Subcutaneous adipose tissue (tissue), 4 donors: ENCODE data around the gene TFF2. TPM values are rescaled to one million over a fixed set of nuclear protein-coding genes. Genes with fewer than 3 reads are reported as not detected.

Experiments
- total RNA-seq, 4 donors: library from RNA; depleted of rRNA; stranded (reverse); fragments of >200 nt; gene quantifications; one replicate each; pipeline ENCODE4 v1.1.0, GENCODE V29; 2016
- TF ChIP-seq, protein P1 (sequence below): fragments of 450-650 bp; IDR thresholded peaks from one replicate; pipeline ENCODE4 v1.5.1; 2016; ENCODE audit warnings: low read depth, mild to moderate bottlenecking, control low read depth, antibody characterized with exemption, moderate library complexity

Gene TFF2
- total RNA-seq, 4 donors from 2014 or later = not detected

DNA sequence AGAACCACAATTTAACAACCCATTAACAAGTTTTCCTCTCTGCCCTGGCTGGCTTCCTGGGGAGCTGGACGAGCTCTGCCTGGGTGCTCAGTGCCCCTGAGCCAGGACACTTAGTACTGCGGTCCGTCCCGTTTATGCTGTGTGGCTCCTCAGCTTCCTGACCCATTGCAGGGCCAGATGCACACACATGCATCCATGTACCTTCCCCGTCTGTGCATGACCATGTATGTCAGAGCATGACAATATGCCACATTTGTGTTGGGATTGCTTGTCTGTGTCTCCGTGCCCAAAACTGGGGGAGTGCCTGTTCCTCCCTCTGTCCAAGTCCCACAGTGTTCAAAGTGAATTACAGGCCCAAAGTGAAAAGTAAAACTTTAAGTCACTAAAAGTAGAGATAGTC, 25.9 kb downstream of the TFF2 start:
- TF ChIP-seq, protein P1, sequence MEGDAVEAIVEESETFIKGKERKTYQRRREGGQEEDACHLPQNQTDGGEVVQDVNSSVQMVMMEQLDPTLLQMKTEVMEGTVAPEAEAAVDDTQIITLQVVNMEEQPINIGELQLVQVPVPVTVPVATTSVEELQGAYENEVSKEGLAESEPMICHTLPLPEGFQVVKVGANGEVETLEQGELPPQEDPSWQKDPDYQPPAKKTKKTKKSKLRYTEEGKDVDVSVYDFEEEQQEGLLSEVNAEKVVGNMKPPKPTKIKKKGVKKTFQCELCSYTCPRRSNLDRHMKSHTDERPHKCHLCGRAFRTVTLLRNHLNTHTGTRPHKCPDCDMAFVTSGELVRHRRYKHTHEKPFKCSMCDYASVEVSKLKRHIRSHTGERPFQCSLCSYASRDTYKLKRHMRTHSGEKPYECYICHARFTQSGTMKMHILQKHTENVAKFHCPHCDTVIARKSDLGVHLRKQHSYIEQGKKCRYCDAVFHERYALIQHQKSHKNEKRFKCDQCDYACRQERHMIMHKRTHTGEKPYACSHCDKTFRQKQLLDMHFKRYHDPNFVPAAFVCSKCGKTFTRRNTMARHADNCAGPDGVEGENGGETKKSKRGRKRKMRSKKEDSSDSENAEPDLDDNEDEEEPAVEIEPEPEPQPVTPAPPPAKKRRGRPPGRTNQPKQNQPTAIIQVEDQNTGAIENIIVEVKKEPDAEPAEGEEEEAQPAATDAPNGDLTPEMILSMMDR = no peak

DNA sequence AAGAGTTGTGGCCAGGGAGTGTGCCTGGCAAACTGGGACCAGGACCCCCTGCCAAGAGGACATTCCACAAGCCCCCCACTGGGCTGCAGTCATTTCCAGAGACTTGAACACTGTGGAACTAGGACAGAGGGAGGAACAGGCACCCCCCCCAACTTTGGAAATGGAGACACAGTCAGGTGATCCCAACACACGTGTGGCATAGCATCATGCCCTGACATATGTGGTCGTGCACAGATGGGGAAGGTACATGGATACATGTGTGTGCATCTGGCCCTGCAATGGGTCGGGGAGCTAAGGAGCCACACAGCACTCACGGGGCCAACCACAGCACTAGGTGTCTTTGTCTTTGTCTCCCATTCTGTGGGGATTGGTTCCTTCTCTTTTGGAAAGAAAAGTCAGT, 28.9 kb downstream of the TFF2 start:
- TF ChIP-seq, protein P1 = no peak

DNA sequence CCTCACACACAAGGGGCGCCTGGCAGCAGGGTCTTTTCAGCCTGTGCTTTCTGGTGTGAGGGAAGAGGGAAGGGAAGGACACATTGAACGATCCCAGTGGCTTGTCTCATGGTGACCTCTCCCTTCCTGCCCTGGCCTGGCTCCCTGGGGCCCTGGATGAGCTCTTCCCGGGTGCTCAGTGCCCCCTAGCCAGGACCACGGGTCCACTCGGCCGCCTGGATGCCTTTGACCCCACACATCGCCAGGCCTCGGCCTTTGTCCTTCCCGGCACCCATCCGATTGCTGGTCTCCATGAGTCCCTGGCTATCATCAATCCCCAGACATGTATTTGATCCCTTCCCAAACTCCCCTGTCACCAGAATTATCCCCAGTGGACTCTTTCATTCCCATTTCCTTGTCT, 29.6 kb downstream of the TFF2 start:
- TF ChIP-seq, protein P1 = no peak

DNA sequence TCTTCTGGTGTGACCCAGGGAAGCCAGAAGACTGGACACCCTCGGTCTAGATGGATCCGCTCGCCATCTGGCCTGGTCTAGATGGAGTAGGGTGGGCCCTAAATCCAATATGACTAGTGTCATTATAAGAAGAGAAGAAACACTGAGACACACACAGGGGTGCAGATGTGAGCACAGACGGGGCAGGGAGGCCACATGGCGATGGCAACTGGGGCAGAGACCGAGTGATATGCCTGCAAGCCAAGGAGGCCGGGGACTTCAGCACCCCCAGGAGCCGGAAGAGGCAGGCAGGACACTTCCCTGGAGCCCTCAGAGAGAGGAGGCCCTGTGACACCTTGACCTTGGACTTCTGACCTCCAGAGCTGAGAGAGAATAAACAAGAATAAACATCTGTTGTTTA, 30.0 kb downstream of the TFF2 start:
- TF ChIP-seq, protein P1 = no peak

DNA sequence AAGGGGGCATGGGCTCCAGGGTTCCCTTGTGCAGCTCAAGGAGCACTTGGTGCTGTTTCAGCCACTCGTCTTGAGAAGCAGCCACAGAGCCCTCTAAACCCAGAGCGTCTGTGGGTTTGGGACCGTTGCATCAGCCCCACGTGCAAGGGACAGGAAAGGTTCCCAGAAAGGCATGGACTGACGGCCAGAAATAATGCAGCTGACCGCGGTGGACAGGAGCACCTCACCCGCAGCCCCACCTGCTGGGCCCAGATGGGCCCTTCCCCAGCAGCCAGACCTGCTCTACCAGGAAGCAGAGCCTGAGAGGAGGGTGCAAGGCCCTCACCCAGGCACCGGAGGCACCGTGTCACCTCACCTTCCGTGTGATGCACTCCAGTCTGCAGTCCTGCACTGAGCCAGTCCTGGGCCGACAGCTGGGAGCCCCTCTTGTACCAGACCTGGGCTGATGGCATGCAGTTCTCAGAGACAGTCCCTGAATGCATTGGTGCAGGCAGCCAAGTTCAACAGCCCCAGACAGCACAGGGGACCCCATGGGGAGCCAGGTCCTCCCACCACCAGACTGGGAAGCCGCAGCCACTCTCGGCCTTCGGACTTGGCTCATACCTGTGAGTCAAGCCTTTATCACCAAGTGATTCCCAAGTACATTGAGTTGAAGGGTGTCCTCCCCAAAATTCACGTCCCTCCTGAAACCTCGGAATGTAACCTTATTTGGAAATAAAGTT, 30.8 kb downstream of the TFF2 start:
- TF ChIP-seq, protein P1 = no peak

DNA sequence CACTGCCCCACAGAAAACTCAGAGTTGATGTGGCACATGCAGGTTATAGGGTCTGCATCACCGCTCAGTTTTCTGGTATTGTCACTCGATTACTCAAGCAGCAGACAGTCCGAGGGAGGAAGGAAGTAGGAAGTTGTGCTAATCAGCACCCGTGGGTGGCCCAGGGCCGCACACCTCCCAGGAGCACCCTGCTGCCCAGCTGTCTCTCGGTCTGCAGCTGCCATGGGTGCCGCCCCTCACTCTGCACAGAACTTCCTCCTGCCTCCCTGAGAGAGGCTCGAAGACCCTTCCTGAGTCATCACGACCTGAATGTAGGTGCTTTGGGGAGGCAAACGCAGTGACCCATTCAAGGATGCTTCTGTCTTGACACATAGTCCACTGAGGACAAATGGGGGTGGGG, 31.4 kb downstream of the TFF2 start:
- TF ChIP-seq, protein P1 = no peak

DNA sequence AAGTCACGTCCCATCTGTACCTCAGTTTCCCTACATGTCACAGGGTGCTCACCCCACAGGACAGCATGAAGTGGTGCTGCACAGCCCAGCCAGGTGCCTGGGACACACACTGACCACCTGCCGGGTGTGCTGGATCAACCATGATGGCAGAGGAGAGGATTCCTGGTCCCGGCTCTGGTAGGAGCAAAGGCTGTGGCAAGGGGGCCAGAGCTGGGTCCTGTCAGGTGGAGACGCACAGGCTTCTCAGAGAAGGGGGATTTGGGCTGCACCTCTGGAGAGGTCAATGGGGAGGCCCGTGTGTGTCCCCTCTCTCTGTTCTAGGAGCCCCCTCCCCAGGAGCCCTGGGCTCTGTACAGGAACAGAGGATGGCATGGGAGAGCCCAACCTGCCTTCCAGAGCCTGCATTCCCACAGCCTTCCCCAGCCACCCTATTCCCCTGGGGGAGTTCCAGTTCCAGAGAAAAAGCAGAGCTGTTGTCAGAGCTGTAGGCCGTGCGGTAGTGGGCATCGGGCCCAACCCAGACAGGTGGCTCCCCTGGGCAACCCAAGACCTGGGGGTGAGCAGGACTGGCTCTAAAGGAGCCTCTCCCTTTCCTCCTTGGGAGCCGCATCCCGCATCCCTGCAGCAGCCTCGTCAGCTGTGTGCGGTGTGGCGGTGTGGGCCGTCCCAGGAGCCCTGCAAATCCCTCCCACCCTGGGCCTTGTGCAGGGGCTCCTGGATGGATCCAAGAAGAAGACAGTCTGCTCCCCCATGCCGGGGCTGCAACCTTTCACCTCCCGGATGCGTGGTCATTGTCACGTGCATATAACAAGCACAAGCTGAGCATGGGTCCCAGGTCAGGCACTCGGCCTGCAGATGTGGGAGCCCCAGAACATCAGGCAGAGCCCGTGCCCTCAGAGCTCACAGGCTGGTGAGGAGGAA, 32.7 kb downstream of the TFF2 start:
- TF ChIP-seq, protein P1 = no peak
